Astrocyte of the cerebellum (primary cell): ENCODE results near the gene MYO1H.

Experiments used
- DNase-seq: peaks from one replicate; pipeline ENCODE4 v3.0.0-alpha.2; 2011; ENCODE audit warnings: low read depth
- H3K4me3 ChIP-seq: 2 replicates; pipeline ENCODE4 v1.5.1; 2011; ENCODE audit warnings: mild to moderate bottlenecking, low read depth, low read length, moderate library complexity
- in situ Hi-C: cut with HindIII; loops from 2 replicates; pipeline ENCODE4 v1.10.0; 2017; ENCODE audit warnings: low sequenced_read_pairs
- TF ChIP-seq, protein P1 (sequence below): IDR thresholded peaks from 2 replicates; pipeline ENCODE4 v1.5.1; 2012; ENCODE audit warnings: low read length, low read depth, moderate library complexity, mild to moderate bottlenecking; ENCODE audit errors: missing control alignments

MYO1H gene

DNA sequence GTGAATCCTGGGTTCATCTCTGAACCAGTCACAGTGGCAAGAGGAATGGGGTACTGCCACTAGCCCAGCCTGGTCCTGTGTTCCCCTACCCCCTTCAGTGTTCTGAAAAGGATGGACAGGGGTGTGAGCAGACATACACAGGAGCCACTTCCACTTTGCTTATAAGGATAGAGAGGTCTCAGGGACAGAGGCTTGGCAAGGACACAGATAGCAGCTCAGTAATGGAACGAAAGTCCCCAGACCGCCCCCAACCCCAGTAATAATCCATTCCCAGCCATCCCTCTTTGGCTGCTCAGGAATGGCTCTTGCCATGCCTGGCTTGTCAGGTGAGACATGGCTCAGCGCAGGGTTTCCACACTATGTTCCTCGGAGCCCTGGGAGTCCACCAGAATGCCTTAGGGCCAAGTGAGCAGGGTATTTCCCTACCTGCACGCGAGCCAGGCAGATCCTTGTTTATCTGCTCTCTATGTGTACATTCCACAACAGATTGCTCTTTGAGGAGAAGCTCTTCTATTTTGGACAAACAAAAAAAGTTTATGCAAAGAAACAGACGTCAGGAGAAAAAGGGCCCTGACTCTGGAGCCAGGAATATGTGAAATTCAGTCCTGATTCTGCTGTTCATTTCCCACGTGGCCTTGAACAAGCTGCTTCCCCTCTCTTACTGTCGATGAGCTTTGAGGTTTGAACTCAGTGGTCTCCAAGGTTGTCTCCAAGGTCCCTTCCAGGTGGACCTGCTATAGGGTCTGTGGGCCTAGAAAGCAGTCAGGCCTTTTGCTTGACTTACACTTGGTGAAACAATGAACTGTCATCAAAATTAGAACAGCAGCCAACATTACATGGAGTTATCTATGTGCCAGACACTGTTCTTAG, 139.7 kb downstream of the MYO1H start:
- TF ChIP-seq, protein P1, sequence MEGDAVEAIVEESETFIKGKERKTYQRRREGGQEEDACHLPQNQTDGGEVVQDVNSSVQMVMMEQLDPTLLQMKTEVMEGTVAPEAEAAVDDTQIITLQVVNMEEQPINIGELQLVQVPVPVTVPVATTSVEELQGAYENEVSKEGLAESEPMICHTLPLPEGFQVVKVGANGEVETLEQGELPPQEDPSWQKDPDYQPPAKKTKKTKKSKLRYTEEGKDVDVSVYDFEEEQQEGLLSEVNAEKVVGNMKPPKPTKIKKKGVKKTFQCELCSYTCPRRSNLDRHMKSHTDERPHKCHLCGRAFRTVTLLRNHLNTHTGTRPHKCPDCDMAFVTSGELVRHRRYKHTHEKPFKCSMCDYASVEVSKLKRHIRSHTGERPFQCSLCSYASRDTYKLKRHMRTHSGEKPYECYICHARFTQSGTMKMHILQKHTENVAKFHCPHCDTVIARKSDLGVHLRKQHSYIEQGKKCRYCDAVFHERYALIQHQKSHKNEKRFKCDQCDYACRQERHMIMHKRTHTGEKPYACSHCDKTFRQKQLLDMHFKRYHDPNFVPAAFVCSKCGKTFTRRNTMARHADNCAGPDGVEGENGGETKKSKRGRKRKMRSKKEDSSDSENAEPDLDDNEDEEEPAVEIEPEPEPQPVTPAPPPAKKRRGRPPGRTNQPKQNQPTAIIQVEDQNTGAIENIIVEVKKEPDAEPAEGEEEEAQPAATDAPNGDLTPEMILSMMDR, result no peak
- DNase-seq, result no peak
- in situ Hi-C loops, result no loop called here
- no peak overlapping the region for H3K4me3 ChIP-seq

DNA sequence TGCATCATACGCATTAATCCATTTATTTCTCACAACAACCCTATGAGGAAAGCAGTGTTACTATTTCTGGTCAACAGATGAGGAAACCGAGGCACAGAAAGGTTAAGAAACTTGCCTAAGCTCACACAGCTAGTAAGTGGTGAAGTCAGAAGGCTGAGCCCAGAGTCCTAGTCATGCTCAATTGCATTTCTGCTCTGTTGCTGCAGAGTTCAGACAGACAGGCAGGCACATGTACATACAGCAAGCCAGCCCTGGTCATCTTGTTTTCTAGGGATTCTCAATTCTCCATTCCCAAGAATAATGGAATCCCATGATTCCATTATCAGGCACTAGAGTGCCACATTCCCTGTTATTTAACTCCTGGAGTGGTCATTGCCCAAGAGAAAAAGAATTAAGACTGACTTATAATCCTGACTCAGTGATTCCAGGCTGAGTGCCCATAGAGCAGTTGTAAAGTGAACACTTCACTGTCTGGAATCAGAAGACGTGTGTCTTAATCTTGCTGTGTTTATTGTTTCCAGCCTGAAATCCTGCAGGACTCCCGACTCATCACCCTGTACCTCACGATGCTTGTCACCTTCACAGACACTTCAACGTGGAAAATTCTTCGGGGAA, 140.5 kb downstream of the MYO1H start:
- H3K4me3 ChIP-seq, result no peak overlapping the region
- no peak for DNase-seq
- in situ Hi-C loops, result no loop called here
- TF ChIP-seq, protein P1, result no peak

DNA sequence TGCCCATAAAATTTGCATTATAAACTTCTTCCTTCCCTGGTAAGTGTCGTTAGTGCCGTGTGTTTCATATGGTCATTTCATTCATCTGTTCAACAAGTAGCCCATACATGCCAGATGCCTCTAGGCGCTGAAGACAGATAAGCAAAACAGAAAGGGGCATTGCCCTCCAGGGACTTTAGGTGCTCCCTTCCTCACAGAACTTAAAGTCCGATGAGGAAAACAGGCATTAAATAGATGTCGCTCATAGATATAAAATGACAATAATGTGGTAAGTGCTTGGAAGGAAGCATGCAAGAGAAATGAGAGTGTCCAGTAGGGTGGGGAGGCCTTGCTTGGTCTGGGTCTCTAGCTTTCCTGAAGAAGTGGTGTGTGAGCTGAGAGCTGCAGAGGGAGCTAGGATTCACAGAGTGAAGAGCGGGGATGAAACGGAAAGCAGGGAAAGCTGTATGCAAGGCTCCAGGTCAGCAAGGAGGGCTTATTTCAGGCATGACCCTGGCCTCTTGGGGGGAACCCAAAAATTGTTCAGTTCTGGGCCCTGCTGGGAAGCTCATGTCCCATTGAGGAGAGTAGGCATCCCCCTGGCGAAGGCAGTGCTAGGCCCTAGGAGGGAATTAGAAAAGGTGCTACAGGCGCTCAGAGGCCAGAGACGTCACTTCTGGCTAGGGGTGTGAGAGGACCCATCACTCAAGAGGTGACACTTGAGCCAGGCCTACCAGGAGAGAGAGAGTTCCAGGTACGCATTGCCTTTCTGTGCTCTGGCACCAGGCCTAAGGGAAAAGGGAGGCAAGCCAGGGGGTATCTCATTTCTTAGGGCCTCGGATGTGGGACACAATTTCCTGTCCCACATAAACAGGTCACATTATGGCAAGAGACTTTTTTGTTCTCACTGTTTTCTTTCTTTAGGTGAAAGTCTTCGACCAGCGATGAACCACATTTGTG, 141.6 kb downstream of the MYO1H start:
- TF ChIP-seq, protein P1, result no peak
- no peak for DNase-seq
- H3K4me3 ChIP-seq, result no peak overlapping the region
- in situ Hi-C loops, result no loop called here

DNA sequence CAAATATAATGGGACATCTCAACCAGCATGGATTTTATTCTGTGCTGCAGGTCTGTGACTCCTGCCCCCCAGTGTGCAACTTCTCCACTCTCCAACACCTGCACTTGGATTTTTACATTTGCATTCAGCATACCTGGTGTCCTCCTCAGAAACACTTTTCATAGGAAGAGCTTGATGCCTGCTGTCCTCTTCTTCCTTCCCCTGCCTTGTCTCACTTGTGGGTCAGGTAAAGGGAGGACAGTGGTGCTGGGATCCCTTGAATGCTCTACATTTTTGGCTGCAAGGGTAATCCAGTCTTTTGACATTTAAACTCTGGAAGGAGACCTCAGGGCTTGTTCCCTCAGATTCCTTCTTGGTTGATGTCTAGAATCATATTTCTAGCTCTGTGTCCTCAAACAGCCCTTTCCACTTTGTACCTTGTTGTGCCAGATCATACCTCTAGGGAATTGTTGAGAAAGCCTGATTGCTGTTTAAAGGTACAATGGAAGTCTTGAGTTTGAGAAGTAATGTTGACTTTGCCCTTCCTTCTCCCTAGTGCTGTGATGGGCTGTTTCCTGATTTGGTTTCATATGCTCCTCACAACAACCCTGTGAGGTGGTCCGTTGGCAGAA, 142.4 kb downstream of the MYO1H start:
- no peak overlapping the region for H3K4me3 ChIP-seq
- no peak for DNase-seq
- TF ChIP-seq, protein P1, result no peak
- in situ Hi-C loops, result no loop called here

DNA sequence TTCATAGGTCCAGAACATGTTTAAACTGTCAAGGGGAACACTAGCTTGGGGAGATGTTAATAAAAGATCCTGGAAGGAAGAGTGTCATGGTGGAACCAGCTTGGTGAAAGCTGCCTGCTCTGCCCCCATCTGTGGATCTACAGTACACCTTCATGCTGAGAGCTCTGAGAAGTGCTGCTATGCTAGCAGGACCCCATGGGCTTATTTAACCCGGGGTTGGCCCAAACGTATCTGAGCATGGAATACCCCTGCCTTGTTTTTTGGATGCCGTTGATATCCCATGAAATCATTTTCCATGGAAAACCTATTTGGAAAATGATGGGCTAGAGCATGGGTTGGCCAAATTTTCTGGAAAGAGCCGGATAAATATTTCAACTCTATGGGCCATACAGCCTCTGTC, 144.0 kb downstream of the MYO1H start:
- no peak overlapping the region for H3K4me3 ChIP-seq
- in situ Hi-C loops, result no loop called here
- TF ChIP-seq, protein P1, result no peak
- no peak for DNase-seq

DNA sequence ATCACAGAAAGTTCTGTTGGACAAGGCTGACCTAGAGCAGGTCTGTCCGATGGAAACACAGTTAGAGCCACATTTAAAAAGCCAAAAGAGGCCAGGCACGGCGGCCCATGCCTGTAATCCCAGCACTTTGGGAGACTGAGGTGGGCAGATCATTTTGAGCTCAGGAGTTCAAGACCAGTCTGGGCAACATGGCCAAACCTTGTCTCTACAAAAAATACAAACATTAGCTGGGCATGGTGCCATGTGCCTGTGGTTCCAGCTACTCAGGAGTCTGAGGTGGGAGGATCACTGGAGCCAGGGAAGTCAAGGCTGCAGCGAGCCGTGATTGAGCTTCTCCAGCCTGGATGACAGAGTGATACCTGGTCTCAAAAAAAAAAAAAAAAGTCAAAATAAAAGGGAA, 144.7 kb downstream of the MYO1H start:
- no peak for DNase-seq
- in situ Hi-C loops, result no loop called here
- no peak overlapping the region for H3K4me3 ChIP-seq
- TF ChIP-seq, protein P1, result no peak
